Measurements from ENCODE around the gene TUBB1.

The TUBB1 gene

DNA sequence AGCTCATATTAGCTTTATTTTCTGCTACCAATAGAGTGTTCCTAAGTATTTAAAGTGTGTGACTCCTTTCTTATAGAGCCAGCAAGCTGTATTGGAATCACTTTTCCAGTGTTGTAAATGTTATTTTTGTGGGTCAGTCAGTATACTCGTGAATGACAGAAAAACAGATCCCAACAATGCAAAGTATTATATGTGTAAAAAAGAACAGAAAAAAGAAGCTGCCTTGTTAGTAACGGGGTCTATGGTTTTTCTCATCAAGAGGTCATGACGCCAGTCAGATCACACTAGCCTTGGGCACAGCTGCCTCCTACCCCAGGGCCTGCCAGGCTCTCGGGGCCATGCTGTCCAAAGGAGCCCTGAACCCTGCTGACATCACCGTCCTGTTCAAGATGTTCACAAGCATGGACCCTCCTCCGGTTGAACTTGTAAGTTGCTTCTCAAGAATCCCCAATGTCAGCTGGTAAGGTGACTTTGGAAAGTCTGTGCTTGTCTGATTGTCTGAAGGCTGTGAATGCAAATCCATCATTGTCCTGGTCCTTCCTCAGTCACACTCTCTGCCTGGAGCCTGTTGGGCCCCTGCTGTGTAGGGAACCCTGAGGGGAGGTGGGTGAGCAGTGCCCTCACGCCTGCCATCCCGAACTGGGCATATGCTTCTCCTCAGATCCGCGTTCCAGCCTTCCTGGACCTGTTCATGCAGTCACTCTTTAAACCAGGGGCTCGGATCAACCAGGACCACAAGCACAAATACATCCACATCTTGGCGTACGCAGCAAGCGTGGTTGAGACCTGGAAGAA is 28.4 kb upstream of the TUBB1 start:
- DNase-seq = no peak

DNA sequence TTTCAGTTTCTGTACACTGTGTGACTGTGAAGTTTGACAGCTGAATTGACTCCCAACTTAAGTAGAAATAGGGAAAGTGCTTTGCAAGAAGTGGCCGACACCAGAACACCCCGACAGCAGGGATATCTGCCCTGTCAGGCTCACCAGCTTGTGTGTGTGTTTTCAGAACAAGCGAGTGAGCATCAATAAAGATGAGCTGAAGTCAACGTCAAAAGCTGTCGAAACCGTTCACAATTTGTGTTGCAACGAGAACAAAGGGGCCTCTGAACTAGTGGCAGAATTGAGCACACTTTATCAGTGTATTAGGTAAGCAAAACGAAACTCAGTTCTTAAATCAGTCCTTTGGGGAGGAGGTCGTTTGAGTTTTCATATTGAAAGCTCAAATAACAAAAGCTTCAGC is 27.5 kb upstream of the TUBB1 start:
- no peak for DNase-seq

DNA sequence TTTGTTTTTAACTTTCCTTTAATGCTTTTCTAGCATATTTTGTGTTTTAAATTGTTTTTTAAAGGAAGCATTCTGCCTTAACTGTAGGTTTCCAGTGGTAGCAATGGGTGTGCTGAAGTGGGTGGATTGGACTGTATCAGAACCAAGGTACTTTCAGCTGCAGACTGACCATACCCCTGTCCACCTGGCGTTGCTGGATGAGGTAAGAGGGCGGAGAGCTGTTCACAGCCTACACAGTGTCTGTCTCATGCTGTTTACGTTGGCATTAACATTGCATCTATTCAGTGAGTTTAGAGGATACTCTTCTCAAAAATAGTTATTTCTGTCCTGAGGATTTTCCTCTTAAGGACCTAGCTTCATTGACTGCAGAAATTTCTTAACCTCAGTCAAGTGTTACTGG is 26.3 kb upstream of the TUBB1 start:
- DNase-seq = no peak

DNA sequence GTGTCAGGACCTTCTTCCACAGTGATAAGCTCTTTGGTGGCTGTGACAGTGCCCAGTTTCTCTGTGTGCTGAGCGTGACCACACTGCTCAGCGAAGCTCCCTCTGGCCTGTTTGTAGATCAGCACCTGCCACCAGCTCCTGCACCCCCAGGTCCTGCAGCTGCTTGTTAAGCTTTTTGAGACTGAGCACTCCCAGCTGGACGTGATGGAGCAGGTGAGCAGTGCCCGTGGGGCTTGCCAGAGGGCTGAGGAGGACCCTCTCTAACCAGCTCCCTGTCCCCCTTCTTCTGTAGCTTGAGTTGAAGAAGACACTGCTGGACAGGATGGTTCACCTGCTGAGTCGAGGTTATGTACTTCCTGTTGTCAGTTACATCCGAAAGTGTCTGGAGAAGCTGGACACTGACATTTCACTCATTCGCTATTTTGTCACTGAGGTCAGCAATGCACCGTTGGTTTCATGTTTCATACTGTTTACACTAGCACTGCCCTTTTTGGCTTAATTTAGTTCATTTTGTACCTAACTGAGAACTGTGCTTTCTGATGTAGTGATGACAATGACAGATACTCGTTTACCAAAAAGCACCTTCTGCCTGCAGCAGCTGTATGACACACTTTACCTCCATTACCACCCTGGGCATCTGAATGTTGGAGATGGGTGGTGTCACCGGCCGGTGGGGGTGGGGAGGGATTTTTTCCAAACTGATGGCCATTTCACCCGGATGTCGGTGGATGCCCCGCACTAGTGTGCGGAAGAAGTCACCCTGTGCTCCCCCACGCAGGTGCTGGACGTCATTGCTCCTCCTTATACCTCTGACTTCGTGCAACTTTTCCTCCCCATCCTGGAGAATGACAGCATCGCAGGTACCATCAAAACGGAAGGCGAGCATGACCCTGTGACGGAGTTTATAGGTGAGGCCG is 25.6 kb upstream of the TUBB1 start:
- no peak for DNase-seq

DNA sequence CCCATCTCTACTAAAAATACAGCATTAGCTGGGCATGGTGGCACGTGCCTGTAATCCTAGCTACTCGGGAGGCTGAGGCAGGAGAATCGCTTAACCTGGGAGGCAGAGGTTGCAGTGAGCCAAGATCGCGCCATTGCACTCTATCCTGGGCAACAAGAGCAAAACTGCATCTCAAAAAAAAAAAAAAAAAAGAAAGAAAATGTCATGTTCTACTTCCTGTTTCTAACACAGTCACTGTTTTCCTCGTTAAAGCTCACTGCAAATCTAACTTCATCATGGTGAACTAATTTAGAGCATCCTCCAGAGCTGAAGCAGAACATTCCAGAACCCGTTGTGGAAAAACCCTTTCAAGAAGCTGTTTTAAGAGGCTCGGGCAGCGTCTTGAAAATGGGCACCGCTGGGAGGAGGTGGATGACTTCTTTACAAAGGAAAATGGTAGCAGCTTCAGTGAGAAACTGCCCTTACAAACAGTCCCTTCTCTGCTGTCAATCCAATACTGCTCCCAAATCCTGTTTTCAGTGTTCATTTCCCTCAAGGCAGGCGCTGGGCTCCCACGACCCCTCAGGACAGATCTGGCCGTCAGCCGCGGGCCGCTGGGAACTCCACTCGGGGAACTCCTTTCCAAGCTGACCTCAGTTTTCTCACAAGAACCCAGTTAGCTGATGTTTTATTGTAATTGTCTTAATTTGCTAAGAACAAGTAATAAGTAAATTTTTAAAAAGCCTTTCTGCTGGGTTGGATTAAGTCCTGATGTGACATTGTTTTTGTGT is 24.7 kb upstream of the TUBB1 start:
- DNase-seq = no peak

DNA sequence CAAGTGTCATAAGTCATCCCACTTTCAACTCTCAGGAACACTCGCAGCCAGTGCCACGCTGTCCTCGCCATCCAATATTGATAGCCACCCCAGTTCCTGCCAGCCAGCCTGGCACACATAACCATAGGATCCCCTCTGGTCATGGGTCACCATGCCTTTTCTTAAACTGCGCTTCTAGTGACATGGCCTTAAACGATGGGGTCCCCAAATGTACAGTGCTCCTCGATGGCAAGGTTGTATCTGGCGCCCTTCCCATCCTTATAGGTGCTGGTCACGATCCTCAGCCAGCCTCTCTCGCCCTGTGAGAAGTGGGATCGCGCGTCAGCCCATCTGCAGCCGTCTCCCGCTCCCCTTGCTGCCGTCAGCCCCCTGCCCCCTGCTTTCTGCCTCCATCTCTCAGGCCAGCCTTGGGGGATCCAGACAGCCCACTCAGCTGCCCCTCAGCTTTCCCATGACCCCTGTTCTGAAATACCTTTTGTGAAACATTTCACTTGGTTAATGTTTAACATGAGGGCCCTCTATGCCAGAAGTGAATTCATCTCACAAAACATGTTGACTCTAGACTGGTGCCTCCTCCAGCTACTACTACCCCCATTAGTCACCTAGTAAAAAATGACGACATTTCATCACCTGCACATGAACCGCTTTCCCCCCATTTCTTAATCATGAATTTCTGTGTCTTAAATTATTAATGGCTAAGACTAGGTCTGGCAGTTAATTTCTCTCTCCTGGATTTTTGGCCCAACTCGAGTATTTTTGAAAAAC is 23.6 kb upstream of the TUBB1 start:
- DNase-seq = no peak

DNA sequence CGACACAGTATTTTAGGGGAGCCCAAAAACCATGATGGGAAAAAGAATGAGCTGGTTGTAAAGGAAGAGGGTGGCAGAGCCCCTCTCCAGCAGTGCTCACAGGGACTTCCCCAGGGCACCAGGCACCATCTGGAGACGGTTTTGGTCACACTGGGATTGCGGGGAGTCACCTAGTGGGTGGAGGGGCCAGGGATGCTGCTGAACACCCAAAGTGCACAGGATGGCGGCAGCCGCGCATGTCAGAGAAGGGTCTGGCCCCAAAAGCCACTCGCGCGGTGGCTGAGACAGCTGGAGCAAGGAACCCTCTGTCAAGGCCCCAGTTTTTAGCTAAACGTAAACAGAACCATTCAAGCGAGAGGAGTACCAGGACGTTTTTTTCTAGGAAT is 23.0 kb upstream of the TUBB1 start:
- DNase-seq = no peak

DNA sequence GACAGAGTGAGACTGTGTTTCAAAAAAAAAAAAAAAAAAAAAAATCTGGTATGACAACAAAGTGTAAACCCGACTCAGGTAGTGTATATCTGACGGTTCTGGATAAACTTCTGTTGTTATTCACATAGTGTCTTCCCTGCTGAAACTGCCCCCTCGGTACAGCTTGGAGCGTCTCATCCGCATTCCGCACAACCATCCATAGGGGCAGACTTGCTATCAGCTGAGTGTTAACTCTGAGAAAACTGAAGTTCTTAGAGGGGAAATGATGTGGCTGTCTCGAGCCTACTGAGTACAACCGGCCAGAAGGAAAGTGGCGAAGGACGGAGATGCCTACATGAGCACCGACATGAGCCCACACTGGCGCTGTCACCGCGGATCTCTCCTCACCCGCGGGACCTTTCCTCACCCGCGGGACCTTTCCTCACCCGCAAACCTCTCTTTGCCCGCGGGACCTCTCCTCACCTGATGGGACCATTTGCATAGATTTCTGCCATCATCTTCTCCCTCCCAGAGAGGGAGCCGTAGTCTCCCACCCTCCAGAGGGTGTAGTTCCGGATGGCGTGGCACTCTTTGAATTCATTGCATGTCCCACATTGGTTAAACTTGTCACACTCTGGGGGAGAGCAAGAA is 22.0 kb upstream of the TUBB1 start:
- DNase-seq = no peak

DNA sequence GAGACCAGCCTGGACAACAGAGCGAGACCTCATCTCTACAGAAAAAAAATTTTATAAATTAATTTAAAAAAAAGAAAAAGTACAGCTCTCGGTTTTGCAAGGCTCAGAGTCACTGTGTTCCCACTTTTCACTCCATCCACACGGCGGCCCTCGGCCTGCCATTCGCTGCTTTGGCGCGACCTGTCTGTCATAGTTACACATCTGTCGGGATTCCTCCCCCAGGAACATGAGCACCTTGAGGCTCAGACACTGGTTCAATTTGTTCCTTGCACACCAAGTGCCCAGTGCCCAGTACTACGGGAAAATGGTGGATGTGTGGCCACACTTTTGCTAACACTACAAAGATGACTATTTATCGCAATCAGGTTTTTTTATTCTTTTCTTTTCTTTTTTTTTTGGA is 20.6 kb upstream of the TUBB1 start:
- DNase-seq = no peak

DNA sequence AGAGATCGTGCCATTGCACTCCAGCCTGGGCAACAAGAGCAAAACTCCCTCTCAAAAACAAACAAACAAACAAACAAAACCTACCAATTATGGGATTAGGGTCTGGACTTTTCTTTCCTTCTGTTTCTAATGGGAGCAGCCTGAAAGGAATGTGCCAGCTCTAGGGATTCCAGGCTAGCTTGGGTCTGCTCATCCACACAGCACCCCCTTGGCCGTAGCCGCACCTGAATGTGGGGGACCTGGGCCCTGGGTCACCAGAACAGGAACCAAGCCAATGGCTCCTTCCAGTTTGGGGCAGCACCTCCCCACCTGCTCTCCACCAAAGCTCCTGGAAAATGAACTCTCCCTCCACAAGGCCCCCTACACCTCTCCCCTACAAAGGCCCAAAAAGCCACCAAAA is 18.9 kb upstream of the TUBB1 start:
- no peak for DNase-seq

DNA sequence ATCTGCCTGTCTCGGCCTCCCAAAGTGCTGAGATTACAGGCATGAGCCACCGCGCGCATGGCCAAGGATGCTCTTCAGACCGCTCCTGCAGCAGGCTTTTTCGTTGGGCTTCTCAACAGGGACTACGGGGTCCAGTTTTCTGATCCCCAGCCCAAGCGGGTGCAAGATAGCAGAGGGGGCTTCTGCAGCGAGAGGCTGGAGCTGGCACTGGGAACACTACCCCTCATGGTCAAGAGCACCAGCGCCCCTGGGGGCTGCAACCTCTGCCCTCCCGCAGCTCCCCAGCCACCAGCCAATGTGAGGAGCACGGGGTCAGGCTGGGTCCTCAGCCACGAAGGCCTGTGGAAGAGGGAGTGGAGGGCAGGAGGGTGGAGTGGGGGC is 18.2 kb upstream of the TUBB1 start:
- no peak for DNase-seq

DNA sequence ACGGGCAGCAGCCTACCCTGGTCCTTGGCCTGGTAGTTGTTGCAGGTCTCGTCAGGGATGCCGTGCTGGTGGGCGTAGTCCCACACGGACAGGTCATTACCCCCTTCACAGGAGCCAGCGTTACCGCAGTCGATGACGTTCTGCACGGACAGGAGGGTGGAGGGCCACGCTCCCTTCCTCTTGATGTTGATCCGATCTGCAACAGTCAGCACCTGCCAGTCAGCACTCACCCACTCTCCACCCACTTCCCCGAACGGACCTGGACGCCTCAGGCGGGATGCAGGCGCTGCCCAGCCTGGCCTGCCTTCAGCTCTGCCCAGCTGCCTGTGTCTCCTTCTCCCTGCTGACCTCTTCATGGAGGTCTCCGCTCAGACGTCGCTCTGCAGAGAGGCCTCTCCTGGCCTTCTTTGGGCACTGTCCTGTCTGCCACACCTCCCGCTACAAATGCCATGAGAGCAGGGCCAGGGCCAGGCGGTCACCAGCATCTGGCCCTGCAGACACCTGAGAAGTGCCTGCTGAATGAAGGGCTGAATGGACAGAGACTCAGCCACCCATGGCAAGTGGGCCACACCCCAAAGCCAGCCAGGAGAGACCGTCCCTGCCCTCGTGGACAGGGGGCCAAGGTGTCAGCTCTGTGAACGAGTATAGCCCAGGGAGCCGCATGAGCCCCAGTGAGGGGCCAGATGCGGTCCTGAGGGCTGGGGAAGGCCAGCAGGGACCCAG is 17.6 kb upstream of the TUBB1 start:
- no peak for DNase-seq

DNA sequence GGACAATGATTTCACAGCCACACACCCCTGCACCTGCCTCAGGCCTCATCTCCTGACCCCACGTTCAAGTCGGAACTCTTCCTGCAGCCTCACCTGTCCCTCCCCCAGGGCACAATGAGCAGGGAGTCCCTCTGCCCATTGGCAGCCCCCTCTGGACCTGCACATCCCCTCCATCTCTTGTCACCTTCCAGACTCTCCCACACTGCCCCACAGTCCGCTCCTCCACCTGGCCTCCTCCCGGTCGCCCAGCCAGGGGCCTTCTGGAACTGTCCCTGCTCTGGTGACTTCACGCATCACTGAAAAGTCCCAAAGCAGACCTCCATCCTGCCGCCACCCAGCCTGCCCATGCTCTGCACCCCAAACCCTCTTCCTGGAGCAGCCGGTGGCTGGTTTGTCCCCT is 16.8 kb upstream of the TUBB1 start:
- no peak for DNase-seq

DNA sequence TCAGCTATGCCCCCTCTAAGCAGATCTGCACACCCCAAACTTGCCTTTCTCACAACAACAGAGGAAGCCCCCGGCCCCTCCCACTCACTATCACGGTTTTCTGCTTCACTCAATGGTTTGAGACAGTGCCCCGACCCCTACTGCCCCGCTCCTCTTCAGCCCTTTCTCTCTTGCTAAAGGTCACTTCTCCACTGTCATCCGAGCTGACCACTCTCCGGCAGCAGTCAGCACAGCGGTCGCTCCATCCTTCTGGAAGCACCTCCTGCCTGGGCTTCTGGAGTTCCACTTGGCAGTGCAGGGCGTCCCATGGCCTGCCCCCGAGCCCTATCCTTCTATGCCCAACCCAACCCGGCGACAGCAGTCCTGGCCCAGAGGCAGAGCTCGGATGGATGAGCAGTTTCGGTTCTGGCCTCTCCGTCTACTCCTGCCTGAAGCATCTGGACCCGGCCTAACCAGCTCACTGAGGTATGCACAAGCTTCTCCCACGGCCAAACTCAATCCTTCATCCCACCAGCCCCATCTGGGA is 16.3 kb upstream of the TUBB1 start:
- DNase-seq = no peak

DNA sequence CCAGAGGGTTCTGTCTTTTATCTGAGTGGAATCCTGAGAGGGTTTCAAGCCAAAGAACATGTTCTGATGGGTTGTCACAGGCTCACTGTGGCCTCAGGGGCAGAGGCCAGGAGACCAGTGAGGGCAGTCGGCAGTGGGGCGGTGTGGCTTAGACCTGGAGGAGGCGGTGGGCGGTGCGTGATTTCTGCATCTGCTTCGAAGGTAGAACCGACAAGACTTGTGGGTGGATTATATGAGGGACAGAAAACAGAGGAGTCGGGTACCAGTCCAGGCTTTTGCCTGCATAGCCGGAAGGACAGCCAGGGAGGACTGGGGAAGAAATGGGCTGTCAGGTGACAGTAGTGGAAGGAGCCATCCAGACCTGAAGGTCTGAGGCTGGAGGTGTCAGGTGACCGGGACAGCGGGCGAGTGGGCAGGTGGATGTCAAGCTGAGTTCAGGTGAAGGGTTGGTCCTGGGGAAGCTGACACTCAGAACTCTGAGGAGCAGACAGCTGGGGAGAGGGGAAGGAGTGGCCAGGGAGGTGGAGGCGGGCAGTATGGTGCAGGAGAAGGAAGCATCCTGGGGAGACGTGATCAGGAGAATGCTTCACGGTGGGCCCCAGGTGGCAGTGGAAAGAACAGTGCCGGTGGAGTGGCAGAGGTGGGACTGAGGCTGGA is 15.3 kb upstream of the TUBB1 start:
- no peak for DNase-seq

DNA sequence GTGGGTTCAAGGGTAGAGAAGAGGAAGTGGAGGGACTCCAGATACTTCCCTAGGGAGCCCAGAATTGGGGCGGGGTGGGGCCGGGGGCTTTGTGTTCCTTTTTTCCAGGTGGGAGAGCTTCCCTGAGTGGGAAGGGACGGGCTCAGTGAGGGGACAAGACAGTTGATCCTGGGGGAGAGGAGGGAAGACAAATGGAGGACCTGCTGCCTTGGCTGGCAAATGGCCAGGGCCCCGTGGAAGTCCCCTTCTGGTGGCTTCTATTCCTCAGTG is 14.8 kb upstream of the TUBB1 start:
- peak; percentile 20 for DNase-seq

DNA sequence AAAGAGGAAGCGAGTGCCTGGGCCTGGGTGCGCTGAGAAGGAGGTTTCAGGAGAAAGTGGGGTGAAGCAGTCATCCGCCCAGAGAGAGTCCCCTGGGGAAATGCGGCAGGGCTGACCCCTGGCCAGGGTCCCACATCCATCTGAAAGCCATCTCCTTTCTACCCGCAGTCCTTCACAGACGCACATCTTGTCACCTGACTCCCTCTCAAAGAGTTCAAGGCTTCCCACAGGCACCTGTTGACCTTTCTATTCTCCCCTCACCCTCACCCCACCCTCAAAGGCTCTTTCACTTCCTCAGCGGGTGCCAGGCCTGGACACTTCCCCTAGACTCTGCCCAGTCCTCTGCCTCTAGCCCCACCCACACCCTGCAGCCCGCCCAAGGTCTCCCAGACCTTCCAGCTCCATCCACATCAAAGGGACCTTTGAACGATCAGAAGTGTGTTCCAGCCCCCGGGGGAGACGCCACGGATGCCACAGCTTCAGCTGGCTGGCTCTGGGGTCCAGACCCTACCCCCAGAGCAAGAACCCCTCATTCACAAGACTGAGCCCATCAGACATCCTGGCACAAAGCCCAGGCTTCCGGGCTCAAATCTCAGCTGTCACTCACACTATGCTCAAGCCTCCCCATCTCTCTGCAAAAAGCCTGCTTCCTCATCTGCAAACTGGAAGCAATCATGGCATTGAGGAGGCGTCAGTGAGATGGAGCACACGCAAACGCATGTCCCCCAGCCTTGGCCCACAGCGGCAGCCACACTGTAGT is 14.3 kb upstream of the TUBB1 start:
- no peak for DNase-seq

DNA sequence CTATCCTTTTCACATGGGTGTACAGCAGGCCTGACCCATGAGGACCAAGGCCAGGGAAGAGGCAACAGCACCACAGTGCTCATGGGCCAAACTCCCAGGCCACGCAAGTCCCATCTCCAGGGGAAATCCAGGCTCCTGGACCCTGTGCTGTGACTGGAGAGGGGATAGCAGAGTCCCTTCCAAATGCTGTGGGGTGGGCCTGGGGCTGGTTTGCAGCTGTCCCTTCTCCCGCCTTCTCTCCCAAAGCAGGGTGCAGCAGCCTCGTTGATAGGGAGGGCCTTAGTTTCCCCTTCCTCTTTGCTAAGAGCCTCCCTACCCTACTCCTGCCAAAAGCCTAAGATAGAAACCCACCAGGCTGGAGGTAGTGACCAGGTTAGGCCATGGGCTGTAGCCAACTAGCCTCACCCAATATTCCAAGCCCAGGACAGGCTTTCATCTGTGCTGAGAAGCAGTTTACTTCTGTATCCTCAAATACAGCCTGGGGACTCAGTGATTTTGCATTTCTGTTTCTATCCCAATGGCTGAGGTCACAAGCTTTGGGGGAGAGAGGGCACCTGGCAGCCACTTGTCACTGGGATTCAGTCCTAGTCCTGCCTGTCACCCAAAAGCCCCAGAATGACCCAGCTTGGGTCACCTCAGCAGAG is 13.6 kb upstream of the TUBB1 start:
- no peak for DNase-seq

DNA sequence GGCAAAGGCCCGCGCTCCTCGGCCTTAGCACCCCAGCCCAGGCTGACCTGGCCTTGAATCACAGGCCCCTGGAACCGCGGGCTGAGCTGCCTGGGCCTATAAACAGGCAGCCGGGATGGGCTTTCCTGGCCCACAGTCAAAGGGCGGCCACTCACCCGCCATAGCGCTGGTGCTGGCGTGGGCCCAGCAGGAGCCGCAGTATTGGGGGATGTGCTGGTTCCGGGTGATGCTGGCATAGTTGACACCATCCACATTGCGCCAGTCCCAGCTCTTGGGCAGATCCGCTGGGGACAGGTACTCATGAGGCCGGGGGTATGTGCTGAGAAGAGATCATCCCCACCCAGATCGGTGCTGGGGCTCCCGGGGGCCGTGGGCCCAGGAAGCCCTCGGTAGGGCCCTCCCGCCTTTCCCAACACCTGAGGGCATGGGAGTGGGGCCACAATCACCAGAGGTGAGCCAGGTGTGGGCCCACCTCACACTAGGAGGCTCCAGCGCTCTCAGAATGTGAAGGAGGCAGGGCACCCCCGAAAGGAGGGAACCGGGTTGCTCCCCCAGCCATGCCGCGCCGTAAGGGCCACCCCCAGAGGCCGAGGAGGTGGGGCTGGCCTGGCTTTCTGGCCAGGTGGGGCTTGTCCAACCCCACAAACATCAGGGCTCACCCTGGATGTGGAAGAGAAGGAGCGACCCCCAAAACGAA is 12.9 kb upstream of the TUBB1 start:
- no peak for DNase-seq

All from activated T-cell treated with anti-CD3 and anti-CD28 coated beads for 4 hours (primary cell).